GM18861 (cell line): ENCODE measurements around the gene SLC9C1.
A peak's percentile ranks its signal among the peaks of the same experiment; 100 is the strongest.

Experiments
- ATAC-seq: cut with Tn5 transposase; IDR thresholded peaks from one replicate; pipeline ENCODE4 v1.9.1; 2021; ENCODE audit not compliant: unreplicated experiment

Gene SLC9C1

GRCh38 chr3:112132975-112133448, 161.0 kb downstream of the SLC9C1 start, which contains the start of gene GCSAM:
TSS of gene GCSAM (minus strand) at chr3:112133248. CDS start at chr3:112133120, 128 bp downstream.
- peak; percentile 67 for ATAC-seq

DNA sequence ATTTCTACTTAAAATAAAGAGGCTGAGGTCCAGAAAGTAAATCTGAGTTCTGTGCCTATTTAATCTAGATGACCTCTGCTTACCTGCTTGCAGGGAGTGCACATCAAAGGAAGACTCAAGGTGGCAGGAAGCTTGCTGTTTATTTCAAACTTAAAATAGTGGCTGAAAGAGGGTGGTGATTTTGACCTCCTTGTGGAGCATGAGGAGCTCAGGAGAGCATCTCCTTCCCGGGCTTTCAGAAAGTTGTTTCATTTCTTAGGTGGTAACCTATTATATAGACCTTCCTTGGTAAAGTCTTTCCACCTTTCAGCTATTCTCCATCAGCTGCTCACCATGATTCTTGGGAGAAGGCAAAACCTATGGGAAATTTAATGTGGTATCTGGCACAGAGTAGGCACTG, 161.5 kb downstream of the SLC9C1 start:
- ATAC-seq, result no peak

DNA sequence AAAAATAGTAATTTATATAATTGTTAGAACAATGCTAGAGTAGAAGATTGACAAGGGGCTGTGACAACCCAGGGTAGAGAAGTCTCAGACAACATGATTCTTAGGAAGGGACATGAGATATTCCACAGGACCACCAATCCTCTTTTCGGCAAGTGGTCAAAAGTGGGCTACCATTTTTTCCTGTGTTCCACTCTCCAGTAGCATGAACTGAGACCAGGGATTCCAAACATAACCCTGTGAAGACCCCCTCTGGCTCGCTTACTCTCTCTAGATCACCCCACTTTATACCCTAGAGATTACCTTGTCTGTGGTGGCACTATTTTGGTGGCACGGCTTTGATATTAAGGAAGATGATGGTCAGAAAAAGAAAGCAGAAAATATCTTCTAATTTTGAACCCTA, 161.9 kb downstream of the SLC9C1 start:
- ATAC-seq, result no peak

DNA sequence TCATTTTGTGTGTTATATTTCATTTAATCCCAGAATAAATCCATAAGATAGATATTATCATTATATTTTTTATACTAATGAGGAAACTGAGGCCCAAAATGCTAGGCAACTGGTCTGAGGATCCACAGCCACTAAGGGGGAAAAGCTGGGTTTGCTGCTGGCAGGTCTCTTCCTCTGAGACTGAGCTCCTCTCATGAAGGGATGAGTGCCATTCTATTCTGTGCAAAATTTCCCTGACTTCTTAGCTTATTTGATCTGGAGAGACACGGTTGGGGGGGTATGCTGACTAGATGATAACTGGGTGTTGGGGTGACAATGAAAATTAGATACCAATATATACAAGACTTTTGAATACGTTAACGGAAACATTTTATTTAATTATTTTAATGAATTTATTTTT, 162.9 kb downstream of the SLC9C1 start:
- ATAC-seq, result no peak

- no peak for ATAC-seq
Observed at GRCh38 chr3:112130638-112130993, 163.4 kb downstream of the SLC9C1 start.

DNA sequence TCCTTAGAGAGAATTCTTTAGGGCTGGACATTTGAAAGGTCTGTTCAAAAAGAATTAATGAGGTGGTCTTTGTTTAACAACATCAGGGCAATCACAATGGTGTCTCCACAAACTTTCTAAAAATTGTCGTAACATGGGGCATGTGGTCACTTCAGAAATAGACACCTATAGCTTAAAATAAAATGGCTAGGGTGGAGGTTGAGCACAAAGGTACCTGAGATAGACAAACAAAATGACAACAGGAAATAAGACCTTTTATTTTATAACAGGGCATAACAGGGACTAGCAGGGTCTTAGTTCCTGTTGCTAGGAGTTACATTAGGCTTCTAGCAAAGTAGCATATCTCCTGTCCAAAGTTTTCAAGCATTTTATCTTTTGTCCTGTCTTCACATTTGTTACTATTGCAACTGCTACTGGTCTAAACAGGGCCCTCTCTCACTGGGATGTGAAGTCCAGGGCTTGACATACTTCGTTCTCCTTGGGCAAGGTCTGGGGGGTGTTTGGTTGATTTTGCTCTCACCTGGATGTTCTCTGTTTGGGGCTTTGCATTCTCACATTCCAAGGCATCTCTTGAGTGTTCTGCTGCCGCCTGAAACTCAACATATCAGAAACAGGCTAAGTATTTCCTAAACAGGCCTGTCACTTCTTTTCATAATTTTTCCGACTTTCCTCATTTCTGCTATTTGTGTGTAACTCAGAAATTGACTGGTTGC, 163.9 kb downstream of the SLC9C1 start:
- no peak for ATAC-seq

- ATAC-seq, result peak; percentile 40
Observed at GRCh38 chr3:112128843-112129727, 164.9 kb downstream of the SLC9C1 start.

DNA sequence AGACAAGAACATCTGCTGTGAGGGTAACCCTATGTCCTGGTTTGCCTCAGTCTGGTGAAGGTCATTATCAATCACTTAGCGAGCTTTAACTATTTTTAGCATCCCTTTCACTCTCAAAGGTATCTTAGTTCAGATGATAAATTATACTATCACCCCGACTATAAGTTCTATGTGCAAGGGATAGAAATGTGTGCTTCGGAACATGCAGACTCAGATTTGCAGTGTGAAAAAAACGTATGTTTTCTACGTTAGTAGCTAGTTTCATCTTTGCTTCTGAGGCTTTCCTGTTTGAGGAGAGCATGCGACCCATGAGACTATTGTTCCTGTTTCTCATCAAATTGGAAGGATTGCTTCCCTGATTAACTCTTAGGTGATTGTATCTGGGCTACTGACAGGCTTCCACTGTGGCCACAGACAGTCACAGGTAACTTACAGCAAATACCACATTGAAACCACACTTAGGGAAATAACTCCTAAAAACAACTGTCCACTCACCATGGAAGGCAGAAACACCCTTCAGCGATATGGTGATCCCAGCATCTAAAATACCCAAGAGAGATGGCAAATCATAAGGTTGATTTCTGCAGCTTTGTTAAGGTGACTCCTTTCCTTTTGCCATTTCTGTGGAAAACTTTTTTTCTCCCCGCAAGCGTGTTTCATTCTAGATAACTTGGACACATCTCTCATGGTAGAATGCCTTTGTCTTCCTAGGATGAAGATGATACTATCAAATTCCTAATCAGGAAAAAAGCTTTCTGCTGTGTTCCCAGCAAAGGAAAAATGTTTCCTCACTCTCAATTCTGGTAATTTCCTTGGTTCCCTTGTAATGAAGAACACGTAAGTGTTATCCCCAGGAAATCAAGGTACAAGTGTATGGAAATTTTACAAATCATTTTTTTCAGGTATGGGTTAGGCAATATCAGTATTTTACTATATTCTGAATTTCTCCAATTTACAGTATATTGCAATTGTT, 166.2 kb downstream of the SLC9C1 start:
- peak; percentile 27 for ATAC-seq

GRCh38 chr3:112126511-112126911, 167.5 kb downstream of the SLC9C1 start:
- no peak for ATAC-seq

GRCh38 chr3:112124907-112125607, 169.0 kb downstream of the SLC9C1 start:
- no peak for ATAC-seq

- no peak for ATAC-seq
Observed at GRCh38 chr3:112123548-112123947, 170.5 kb downstream of the SLC9C1 start.

DNA sequence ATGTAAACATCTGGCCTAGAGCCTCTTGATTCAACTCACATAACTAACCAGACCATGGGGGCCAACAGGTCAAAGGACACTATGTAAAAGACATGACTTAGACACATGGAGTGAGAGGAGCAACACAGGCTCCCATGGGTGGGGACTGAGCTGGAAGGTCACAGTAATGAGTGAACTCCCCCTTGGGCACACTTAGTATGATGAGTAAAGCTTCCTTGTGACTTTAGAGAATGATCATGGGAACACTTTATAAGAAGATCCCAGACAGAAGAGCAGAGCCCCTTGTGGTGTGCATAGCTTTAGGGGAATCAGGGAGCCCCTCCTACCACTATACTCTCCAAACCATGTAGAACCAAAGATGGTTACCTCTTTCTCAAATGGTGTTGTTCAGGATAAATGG, 171.1 kb downstream of the SLC9C1 start:
- no peak for ATAC-seq

DNA sequence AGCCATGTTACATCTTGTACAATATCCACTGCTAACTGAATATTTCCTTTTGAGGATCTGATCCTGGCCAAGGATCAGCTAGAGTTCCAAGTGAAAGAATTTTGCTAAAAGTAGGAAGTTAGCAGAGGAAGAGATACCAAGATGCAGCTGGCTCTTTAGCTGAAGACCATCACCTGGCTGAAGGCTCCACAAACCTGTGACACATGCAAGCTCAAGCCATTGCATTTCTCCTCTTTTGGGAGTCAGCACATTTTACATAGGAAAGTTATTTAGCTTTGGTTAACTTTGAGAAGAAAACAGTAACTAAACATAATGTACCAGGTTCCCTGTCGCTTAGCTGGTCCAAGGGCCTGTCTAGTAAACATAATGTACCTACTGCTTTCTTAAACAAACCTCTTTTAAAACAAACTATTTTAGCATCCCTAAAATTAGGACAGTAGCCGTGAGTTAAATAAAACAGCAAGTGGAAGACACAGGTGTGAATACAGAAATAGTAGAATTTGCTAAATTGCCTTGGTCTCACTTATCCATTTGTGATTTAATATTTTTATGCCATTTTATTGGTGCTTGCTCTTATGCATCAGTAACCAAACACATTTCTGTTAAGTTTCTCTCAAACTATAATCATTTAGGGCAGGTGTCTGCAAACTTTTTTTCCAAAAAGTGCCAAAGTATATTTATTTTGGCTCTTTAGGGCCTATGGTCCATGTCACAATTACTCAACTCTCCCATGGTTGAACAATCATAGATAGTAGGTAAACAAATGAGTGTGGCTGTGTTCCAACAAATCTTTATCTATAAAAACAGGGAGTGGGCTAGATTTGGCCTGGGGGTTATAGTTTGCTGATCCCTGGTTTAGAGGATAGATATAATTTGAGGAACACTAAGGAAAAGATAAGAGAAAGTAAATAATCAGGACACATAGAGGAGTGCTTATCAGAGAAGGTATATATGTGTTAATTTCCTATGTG, 172.2 kb downstream of the SLC9C1 start:
- no peak for ATAC-seq

DNA sequence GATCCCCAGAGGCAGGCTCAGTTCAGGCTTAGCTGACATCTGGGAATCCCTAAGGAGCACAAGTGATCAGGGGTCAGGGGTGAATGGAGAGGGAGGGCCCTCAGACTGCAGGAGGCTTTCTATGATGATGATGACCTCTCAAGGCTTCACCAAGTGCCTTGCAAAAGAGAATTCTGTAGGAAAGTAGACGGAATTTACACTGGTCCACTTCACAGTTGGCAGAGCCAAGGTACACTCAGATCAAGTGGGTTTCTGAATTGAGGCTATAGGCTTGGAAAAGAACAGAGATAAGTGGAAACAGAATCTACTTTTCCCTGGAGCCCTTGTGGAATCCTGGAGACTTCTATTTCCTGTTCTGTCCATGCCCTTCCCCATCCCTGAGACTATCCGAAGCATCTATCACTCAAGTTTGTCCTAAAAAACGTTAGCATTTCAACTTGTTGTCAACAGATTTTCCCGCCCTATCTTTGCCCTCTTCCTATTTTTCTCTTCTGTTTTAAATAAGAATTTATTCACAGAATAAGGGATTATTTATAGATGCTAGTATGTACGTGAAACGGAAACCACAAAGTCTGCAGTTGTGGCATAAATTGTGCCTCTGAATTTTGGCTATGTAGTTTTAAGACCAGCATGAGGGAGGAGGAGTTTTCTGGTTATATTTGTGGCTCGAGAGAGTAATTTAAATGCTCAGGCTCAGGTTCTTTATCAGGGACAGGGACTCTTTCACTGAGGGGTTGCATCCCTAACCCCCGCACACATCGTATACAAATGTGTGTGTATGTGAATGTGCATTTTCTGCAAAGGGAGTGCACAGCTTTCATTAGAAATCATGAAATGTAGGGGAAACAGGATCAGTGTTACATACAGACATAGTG, 173.8 kb downstream of the SLC9C1 start:
- ATAC-seq, result no peak

DNA sequence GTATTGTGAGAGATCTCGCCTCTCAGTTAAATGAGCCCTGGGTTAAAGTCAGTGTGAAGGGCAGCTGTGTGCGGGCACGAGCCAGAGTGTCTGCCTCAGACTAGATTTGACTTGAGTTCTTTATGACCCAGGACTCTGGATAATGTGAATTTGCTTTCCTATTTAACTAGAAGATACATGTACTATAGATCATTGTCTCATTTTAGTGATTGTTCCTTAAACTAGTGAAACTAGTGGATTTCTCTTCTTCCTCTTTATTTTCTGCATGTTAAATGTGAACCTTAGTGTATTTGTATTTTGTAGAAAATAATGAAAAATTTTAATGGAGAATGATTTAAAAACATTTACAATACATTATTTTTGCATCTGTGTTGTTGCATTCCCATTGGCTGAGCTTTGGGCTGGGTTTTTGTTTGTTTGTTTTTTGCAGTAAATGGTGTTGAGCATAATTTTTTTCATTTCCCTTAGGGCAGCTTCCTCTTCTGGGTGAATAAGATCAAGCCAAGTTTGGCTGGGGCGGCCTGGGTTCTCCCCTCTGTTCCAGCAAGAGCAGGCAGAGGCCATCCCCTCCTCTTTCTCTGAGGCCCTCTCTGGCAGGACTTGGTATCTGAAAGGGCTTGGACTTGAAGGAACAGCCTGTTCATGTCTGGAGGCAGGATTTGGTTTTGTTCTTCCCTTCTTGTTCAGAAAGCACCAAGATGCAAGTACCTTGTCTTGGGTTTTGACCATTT, 176.0 kb downstream of the SLC9C1 start:
- no peak for ATAC-seq

DNA sequence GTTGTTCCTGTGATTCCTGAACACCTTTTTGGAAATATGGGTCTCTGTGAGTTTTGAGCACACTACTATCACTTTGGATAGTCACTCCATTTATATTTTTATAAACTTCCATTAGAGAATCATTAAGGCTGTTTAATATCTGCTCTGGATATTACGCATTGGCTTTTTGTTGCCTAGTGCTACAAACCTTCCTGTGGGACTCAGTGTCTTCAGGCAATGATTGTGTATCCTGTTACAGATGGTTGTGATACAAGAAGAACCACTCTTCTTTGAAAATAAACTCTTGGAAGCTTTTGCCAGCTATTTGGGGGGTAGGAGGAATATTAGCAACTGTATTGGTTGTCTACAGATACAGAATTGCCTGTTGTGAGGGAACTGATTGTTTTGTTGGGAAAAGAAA, 176.6 kb downstream of the SLC9C1 start:
- no peak for ATAC-seq

DNA sequence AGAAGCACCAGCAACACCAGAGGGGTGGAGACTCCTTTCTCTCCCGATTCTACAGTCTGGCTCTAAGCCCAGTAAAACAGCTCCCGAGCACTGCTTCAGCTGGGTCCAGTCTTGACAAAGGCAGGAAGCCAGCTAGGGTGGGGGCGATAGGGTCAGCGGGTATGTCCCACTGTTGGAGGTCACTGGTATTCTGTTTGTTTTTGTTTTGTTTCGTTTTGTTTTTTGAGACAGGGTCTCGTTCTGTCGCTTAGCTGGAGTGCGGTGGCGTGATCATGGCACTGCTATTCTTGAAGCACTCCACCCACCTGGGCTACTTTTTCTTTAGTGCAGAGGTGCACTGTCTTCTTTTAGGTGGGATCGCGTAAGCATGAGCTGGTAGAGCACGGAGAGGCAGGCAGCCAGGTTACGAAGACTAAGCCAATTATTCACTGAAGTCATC, 177.2 kb downstream of the SLC9C1 start:
- no peak for ATAC-seq
